Activated CD4-positive, alpha-beta T cell treated with anti-CD3 and anti-CD28 coated beads for 4 hours (primary cell): ENCODE measurements around the gene PEX12.
"Not testable (repeated sequence)": the region's sequence is repeated elsewhere in the genome, so short reads cannot be mapped to it uniquely, and the experiment has no call there.

ENCODE experiments used
- DNase-seq, 2 donors: peaks; one replicate each; pipeline ENCODE4 v3.0.0-alpha.2; 2020

PEX12 gene

GRCh38 chr17:35578197-35578928 lies at the start of gene PEX12:
Gene PEX12 (minus strand): TSS chr17:35578571. CDS start chr17:35578021, 550 bp downstream.
- DNase-seq: peak; percentile 82 to 87

- no peak for DNase-seq
These were observed 49.0 kb upstream of the PEX12 start for GRCh38 chr17:35627417-35627816.

- no peak for DNase-seq
These were observed 43.4 kb upstream of the PEX12 start for GRCh38 chr17:35621768-35622167.

GRCh38 chr17:35618628-35619027 lies 40.3 kb upstream of the PEX12 start:
- DNase-seq: no peak

GRCh38 chr17:35617505-35617904 lies 39.1 kb upstream of the PEX12 start:
- no peak for DNase-seq

- no peak for DNase-seq
These were observed 38.2 kb upstream of the PEX12 start for GRCh38 chr17:35616536-35616935.

GRCh38 chr17:35614810-35615209 lies 36.4 kb upstream of the PEX12 start:
- DNase-seq: no peak

- peak; percentile 16 to 24 for DNase-seq
These were observed 34.7 kb upstream of the PEX12 start for GRCh38 chr17:35612924-35613521.

- DNase-seq: not testable (repeated sequence)
These were observed 32.4 kb upstream of the PEX12 start for GRCh38 chr17:35610746-35611145.

- DNase-seq: no peak
These were observed 31.5 kb upstream of the PEX12 start for GRCh38 chr17:35609831-35610230.

GRCh38 chr17:35607239-35607847 lies 29.0 kb upstream of the PEX12 start:
- DNase-seq: no peak

GRCh38 chr17:35605678-35606077 lies 27.3 kb upstream of the PEX12 start:
- DNase-seq: no peak

- DNase-seq: no peak
These were observed 25.3 kb upstream of the PEX12 start for GRCh38 chr17:35603674-35604073.

- DNase-seq: no peak
These were observed 19.2 kb upstream of the PEX12 start for GRCh38 chr17:35597604-35598003.

GRCh38 chr17:35596530-35597233 lies 18.3 kb upstream of the PEX12 start:
- no peak for DNase-seq

GRCh38 chr17:35596072-35596471 lies 17.7 kb upstream of the PEX12 start:
- no peak for DNase-seq

- DNase-seq: peak in 1 of 2 donors; percentile 25
These were observed 10.0 kb upstream of the PEX12 start for GRCh38 chr17:35588196-35588920.

- DNase-seq: peak; percentile 94 to 97
These were observed 8.9 kb upstream of the PEX12 start, which contains the start of gene AP2B1 for GRCh38 chr17:35587074-35587961. Gene AP2B1 (plus strand): TSS chr17:35587322. CDS start chr17:35594031, 6,709 bp downstream.

- no peak for DNase-seq
These were observed 8.2 kb upstream of the PEX12 start for GRCh38 chr17:35586569-35587073.

GRCh38 chr17:35584061-35584460 lies 5.7 kb upstream of the PEX12 start:
- no peak for DNase-seq

- DNase-seq: no peak
These were observed 610 bp upstream of the PEX12 start for GRCh38 chr17:35578929-35579432.
